Lower lobe of right lung (tissue), 2 donors: ENCODE data around the gene SIGLEC8. TPM values are rescaled to one million over a fixed set of nuclear protein-coding genes. Genes with fewer than 3 reads are reported as not detected.

Experiments used
- ATAC-seq, 2 donors: fragments of 200-7000 bp; cut with Tn5 transposase; one replicate each; pipeline ENCODE4 v1.9.1; 2020 to 2022; ENCODE audit warnings: mild to moderate bottlenecking in 2 of 2, moderate library complexity in 2 of 2
- DNase-seq: peaks from one replicate; pipeline ENCODE4 v3.0.0-alpha.2; 2020
- H3K27ac ChIP-seq: fragments of 200-600 bp; one replicate; pipeline ENCODE4 v1.8.0; 2022
- H3K27me3 ChIP-seq: fragments of 200-600 bp; one replicate; pipeline ENCODE4 v1.8.0; 2022; ENCODE audit warnings: low read depth
- H3K36me3 ChIP-seq: fragments of 200-600 bp; one replicate; pipeline ENCODE4 v1.8.0; 2022; ENCODE audit warnings: mild to moderate bottlenecking
- H3K4me1 ChIP-seq: fragments of 200-600 bp; one replicate; pipeline ENCODE4 v1.8.0; 2022
- H3K4me3 ChIP-seq: fragments of 200-600 bp; one replicate; pipeline ENCODE4 v1.8.0; 2022; ENCODE audit warnings: mild to moderate bottlenecking
- H3K9me3 ChIP-seq: fragments of 200-600 bp; one replicate; pipeline ENCODE4 v1.8.0; 2022
- intact Hi-C: fragments of 100-400 bp; cut with DNase I; formaldehyde crosslinking; loops from one replicate; pipeline ENCODE4 v1.11.0; 2022
- total RNA-seq: library from RNA; stranded (reverse); fragmentation: NEBNext Ultra II Directional; extraction: Animal tissue kit (Norgen Biotek cat#: 25700); gene quantifications from one replicate; pipeline ENCODE4 v1.2.1, GENCODE V29; 2021
- TF ChIP-seq, protein P1 (sequence below): fragments of 200-600 bp; IDR thresholded peaks from one replicate; pipeline ENCODE4 v1.8.0; 2022; ENCODE audit warnings: antibody characterized with exemption, mild to moderate bottlenecking
- donor health status: DM: no; HTN: yes; CAD: no; lungs with severe emphysema.

Gene SIGLEC8
- total RNA-seq, 1 donor from 2014 or later: 3.0 TPM

DNA sequence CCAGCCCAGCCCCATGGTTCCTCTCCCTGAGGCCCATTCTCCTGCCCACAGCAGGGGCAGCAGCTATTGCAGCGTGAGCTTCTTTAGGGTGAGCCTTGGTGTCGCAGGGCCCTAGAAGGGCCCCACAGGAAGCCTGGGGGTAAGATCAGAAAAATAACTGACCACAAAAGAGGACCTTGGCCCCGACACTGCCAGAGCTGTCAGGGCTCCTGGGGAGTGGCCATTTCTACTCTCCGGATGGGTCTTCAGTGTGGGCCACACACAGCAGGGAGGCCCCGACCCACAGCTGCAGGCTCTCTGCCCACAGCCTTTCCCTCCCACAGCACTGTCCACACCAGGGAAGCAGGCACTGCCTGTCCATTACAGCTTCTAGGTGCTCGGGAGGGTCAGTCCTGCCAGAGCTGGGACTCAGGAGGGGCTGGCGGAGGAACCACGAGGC, 3.5 kb upstream of the SIGLEC8 start:
- peaks cover 30% of the 10 kb centered on the region for H3K27me3 ChIP-seq
- no peak overlapping the region for H3K4me3 ChIP-seq
- ATAC-seq (peak; percentile 20 to 48), DNase-seq (no peak)
- TF ChIP-seq, protein P1, sequence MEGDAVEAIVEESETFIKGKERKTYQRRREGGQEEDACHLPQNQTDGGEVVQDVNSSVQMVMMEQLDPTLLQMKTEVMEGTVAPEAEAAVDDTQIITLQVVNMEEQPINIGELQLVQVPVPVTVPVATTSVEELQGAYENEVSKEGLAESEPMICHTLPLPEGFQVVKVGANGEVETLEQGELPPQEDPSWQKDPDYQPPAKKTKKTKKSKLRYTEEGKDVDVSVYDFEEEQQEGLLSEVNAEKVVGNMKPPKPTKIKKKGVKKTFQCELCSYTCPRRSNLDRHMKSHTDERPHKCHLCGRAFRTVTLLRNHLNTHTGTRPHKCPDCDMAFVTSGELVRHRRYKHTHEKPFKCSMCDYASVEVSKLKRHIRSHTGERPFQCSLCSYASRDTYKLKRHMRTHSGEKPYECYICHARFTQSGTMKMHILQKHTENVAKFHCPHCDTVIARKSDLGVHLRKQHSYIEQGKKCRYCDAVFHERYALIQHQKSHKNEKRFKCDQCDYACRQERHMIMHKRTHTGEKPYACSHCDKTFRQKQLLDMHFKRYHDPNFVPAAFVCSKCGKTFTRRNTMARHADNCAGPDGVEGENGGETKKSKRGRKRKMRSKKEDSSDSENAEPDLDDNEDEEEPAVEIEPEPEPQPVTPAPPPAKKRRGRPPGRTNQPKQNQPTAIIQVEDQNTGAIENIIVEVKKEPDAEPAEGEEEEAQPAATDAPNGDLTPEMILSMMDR: no peak
- H3K27ac ChIP-seq: no peak overlapping the region
- H3K36me3 ChIP-seq: no peaks in the 10 kb centered on the region
- intact Hi-C loops: no loop called here
- no peaks in the 10 kb centered on the region for H3K9me3 ChIP-seq
- no peaks in the 10 kb centered on the region for H3K4me1 ChIP-seq

DNA sequence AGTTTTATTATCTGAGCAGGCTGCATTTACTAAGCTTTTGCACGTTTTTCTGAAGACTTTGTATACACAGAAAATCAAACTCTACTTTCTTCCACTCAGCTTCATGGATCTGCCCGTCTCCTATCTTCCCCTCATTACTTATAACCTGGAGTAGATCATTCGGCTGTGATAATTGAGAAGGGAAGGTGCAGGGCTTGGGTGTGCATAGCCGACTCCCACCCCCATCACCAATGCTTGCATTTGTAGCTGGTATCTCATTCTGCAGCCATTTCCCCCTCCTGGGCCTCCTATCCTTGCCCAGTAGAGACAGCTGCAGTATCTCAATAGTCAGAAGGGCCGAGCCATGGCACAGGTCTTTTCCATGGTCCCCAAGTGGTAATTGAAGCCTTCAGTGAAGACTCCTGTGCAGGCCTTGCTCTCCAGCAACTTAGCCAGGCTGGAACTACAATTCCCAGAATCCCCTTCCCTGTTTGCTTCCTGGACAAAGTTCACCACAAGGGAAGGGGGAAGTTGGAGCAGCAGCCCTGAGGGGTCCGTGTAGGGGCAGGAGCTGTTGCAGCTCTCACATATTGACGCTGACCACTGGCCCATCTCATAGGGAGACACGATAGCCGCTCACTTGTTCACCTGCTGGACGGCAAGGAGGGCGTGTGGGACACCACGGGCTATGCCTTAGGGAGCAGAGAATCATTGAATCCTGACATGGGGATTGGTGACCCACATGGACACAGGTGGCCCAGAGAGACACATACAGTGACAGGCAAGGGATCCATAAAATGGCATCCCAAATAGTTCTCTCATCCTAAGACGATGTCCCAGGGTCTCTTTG, 2.1 kb upstream of the SIGLEC8 start:
- peak in 1 of 2 donors; percentile 27 for ATAC-seq
- TF ChIP-seq, protein P1: no peak
- intact Hi-C loops: no loop called here
- DNase-seq: no peak
- Histone ChIP-seq H3K9me3 (no peaks in the 10 kb centered on the region), H3K4me3 (peak overlapping the region; percentile 19), H3K27ac (no peak overlapping the region), H3K36me3 (no peaks in the 10 kb centered on the region), H3K27me3 (peaks cover 30% of the 10 kb centered on the region), H3K4me1 (no peaks in the 10 kb centered on the region)

DNA sequence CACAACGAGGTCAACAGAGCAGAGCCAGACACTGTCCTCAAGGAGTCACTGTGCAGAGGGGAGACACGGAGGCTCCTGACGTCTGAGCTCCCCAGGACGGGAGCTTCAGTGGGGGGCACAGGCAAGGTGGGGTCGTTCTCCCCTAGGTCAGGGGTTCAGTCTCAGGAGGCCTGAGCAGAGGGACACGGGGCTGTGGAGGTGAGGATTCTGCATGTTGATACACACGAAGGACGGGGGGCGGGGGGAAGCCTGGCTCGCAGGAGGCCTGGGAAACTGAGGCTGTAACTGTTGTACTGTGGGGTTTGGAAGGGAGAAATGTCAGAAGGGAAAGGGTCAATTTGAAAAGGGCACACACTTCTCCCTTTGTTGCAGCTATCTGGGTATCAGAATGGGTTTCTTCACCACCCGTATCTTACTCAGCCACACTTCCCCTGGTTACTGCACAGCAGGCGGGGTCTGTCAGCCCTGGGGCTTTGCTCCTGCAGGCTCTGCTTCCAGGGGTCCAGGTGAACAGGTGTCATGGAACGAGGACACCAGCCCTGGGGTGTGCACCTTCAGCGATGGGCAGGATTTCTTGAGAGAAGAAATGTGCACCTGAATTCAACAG, 748 bp upstream of the SIGLEC8 start:
- Histone ChIP-seq H3K4me3 (no peak overlapping the region), H3K4me1 (no peaks in the 10 kb centered on the region), H3K36me3 (no peaks in the 10 kb centered on the region), H3K27ac (no peak overlapping the region), H3K27me3 (peaks cover 30% of the 10 kb centered on the region), H3K9me3 (no peaks in the 10 kb centered on the region)
- TF ChIP-seq, protein P1: no peak
- intact Hi-C loops: no loop called here
- DNase-seq (no peak), ATAC-seq (no peak)

DNA sequence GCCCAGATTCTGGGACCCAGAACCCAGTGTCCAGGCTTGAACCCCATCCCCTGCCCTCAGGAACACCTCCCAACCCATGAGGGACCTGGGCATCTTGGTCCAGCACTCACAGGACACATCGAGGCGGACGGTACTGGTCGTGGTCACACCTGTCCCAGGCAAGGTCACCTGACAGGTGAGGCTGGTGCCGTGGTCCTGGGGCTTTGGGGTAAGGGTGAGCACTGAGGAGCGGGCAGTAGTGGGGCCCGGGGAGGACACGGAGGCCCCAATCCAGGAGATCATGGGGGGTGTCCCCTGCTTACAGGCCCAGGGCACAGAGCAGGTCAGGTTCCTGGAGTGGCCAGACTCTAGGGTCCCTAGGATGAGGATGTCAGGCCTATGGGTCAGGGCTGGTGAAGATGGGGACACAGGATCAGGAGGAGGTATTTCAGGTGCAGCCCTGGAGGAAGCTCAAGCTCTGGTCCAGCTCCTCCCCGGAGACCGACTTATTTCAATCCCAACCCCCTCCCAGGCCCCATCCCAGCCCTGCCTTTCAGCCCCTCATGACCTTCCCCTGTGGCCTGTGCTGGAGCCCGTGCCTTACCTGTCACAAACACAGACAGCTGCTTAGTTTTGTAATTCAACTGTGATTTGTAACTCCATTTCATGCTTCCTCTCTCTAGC, 772 bp downstream of the SIGLEC8 start:
- Histone ChIP-seq H3K27me3 (peaks cover 21% of the 10 kb centered on the region), H3K36me3 (no peaks in the 10 kb centered on the region), H3K9me3 (no peaks in the 10 kb centered on the region), H3K4me1 (no peaks in the 10 kb centered on the region), H3K27ac (no peak overlapping the region), H3K4me3 (no peak overlapping the region)
- intact Hi-C loops: no loop called here
- DNase-seq (no peak), ATAC-seq (no peak)
- TF ChIP-seq, protein P1: no peak

DNA sequence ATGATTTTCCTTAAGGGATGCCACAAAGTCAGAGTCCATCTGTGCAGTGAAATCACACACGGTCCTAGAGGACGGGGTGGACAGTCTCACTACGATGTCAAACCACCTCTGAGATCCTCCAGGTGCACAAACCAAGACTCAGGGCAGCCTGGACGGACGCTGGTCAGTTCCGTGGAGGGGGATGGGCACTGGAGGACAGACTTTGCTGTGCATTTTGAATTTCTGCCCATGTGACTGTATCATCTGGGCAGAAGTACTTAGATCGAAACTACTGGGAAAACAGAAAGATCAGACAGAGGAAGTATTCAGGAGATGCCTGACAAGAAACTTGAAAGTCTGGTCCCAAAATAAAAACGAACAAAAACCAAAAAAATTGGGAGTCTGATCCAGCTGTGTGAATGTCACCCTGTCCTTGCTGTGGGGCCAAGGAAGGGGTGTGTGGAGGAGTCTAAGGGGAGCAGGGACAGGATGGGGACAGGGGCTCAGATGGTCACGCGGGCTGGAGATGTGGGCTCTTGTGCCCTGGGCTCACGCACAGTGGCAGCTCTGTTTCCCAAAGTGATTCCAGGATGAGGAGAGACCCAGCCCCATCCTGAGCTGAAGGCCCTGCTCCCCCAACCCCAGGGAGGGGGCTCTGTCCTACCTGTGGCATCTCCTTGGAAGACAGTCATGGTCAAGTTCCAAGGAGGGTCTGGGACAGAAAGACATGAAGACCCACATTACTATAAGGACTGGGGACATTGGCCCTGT, 1.5 kb downstream of the SIGLEC8 start:
- no peak overlapping the region for H3K4me3 ChIP-seq
- H3K27me3 ChIP-seq: peaks cover 18% of the 10 kb centered on the region
- ATAC-seq (no peak), DNase-seq (no peak)
- H3K36me3 ChIP-seq: no peaks in the 10 kb centered on the region
- no peaks in the 10 kb centered on the region for H3K4me1 ChIP-seq
- no peaks in the 10 kb centered on the region for H3K9me3 ChIP-seq
- TF ChIP-seq, protein P1: no peak
- H3K27ac ChIP-seq: no peak overlapping the region
- intact Hi-C loops: no loop called here
